Measurements from ENCODE around the gene IL1R1.

DNA sequence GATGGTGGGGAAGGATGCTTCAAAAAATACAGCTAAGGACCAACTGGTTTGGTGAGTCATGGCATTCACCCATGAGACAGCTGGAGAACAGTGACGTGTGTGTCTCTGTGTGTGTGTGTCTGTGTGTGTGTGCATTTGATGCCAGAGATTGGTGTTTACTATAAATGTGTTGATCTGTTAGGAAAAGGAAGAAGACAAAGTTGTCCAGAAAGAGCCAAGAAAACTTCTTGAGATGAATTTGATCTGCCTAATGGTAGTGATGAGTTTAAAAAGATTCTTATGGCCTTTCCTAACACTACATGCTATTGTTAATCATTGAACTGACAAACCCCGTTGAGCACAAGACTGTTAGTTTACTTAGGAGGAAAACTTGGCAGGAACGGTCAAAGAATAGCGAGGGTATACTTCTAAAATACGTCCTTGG lies 36.4 kb upstream of the IL1R1 start:
- TF ChIP-seq POLR2A (IDR thresholded peaks at IDR 0.05; ENCODE audit: low read depth): no peak
- TF ChIP-seq EP300 (IDR thresholded peaks at IDR 0.05): no peak
- TF ChIP-seq, protein P1, sequence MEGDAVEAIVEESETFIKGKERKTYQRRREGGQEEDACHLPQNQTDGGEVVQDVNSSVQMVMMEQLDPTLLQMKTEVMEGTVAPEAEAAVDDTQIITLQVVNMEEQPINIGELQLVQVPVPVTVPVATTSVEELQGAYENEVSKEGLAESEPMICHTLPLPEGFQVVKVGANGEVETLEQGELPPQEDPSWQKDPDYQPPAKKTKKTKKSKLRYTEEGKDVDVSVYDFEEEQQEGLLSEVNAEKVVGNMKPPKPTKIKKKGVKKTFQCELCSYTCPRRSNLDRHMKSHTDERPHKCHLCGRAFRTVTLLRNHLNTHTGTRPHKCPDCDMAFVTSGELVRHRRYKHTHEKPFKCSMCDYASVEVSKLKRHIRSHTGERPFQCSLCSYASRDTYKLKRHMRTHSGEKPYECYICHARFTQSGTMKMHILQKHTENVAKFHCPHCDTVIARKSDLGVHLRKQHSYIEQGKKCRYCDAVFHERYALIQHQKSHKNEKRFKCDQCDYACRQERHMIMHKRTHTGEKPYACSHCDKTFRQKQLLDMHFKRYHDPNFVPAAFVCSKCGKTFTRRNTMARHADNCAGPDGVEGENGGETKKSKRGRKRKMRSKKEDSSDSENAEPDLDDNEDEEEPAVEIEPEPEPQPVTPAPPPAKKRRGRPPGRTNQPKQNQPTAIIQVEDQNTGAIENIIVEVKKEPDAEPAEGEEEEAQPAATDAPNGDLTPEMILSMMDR (IDR thresholded peaks at IDR 0.05): no peak

Measured in esophagus muscularis mucosa (tissue), 4 donors.